C4-2B (cell line): ENCODE results near the gene NTRK3.

Experiments
- CTCF ChIP-seq: fragments of 450-650 bp; conservative IDR thresholded peaks from 2 replicates; pipeline ENCODE4 v1.5.1; 2017; ENCODE audit warnings: mild to moderate bottlenecking
- ZFX ChIP-seq: fragments of 450-650 bp; IDR thresholded peaks from 2 replicates; pipeline ENCODE4 v1.6.1; 2017

- TF ChIP-seq CTCF, result no peak
- TF ChIP-seq ZFX, result no peak
These were observed 309.0 kb downstream of the NTRK3 start for GRCh38 chr15:87947560-87947959.
